HepG2 (cell line): ENCODE data around the gene DLEC1. TPM values are rescaled to one million over a fixed set of nuclear protein-coding genes. Genes with fewer than 3 reads are reported as not detected.

ENCODE experiments used
- CREBL2 ChIP-seq: sonication (generic); formaldehyde crosslinking; IDR thresholded peaks from 2 replicates; pipeline ENCODE4 v1.8.1; 2023; ENCODE audit warnings: missing genetic modification reagents, mild to moderate bottlenecking, borderline replicate concordance
- FUBP1 ChIP-seq: sonication (generic); formaldehyde crosslinking; IDR thresholded peaks from 2 replicates; pipeline ENCODE4 v1.5.1; 2020; ENCODE audit warnings: missing genetic modification reagents, mild to moderate bottlenecking, borderline replicate concordance
- HNRNPH1 ChIP-seq: fragments of 200-400 bp; formaldehyde crosslinking; optimal IDR thresholded peaks from 2 replicates; pipeline ENCODE3; 2017; ENCODE audit warnings: mild to moderate bottlenecking, low read depth, low read length
- JDP2 ChIP-seq: sonication (generic); formaldehyde crosslinking; IDR thresholded peaks from 2 replicates; pipeline ENCODE4 v1.8.1; 2022; ENCODE audit warnings: missing genetic modification reagents, borderline replicate concordance
- MIXL1 ChIP-seq: IDR thresholded peaks from 2 replicates; pipeline ENCODE4 v1.6.1; 2016
- MTA3 ChIP-seq: sonication (generic); formaldehyde crosslinking; IDR thresholded peaks from 2 replicates; pipeline ENCODE4 v1.4.0; 2020; ENCODE audit warnings: missing genetic modification reagents
- MYPOP ChIP-seq: sonication (generic); formaldehyde crosslinking; IDR thresholded peaks from 2 replicates; pipeline ENCODE4 v1.8.1; 2023; ENCODE audit warnings: mild to moderate bottlenecking, moderate library complexity, missing genetic modification reagents
- REL ChIP-seq: sonication (generic); formaldehyde crosslinking; conservative IDR thresholded peaks from 2 replicates; pipeline ENCODE4 v1.8.0; 2022; ENCODE audit warnings: mild to moderate bottlenecking, missing genetic modification reagents, moderate library complexity
- RERE ChIP-seq: IDR thresholded peaks from 2 replicates; pipeline ENCODE4 v1.6.1; 2016; ENCODE audit warnings: low read depth, missing genetic modification reagents, missing compliant biosample characterization
- RNF2 ChIP-seq: fragments of 450-650 bp; conservative IDR thresholded peaks from 2 replicates; pipeline ENCODE4 v1.6.1; 2016; ENCODE audit warnings: low read depth
- ZNF383 ChIP-seq: sonication (generic); formaldehyde crosslinking; IDR thresholded peaks from 2 replicates; pipeline ENCODE4 v1.4.0; 2020; ENCODE audit warnings: missing genetic modification reagents, mild to moderate bottlenecking, borderline replicate concordance
- ZNF569 ChIP-seq: sonication (generic); formaldehyde crosslinking; IDR thresholded peaks from 2 replicates; pipeline ENCODE4 v1.5.0; 2020; ENCODE audit warnings: mild to moderate bottlenecking, missing genetic modification reagents, moderate library complexity, borderline replicate concordance
- ZNF646 ChIP-seq: sonication (generic); formaldehyde crosslinking; IDR thresholded peaks from 2 replicates; pipeline ENCODE4 v1.9.0; 2021; ENCODE audit warnings: mild to moderate bottlenecking, missing genetic modification reagents
- ZNF768 ChIP-seq: sonication (generic); formaldehyde crosslinking; IDR thresholded peaks from 2 replicates; pipeline ENCODE4 v1.4.0; 2020; ENCODE audit warnings: missing genetic modification reagents
- polyA plus RNA-seq, 8 experiments: library from polyadenylated mRNA; depleted of rRNA in 3 of 8; stranded (reverse) in 7 of 8; unstranded in 1 of 8; fragments of >200 nt; fragmentation: Illumina TruSeq in 4 of 8; extraction: Trizol in 4 of 8; gene quantifications; 2 replicates each; pipeline versions ENCODE4 v1.2.1 to v1.2.3, GENCODE V29; 2011 to 2016; ENCODE audit warnings: low read depth in 4 of 8, missing spikeins in 1 of 8, mixed read lengths in 1 of 8; ENCODE audit not compliant: insufficient read depth in 1 of 8
- total RNA-seq, 5 experiments: library from RNA; depleted of rRNA; stranded (reverse); fragments of >200 nt; fragmentation: Illumina TruSeq; extraction: Trizol; gene quantifications; 2 replicates each; pipeline ENCODE4 v1.2.3, GENCODE V29; 2016; ENCODE audit warnings: low read depth in 1 of 5

DLEC1 gene
- total and polyA plus RNA-seq, 2 of the 13 experiments (the other 11 are each of a cell fraction or from before 2014, with no cell fraction given): 0.09 TPM; not detected in 1

GRCh38 chr3:38165722-38166387 lies 126.8 kb downstream of the DLEC1 start (continued):
- TF ChIP-seq CREBL2 (no peak; the same call in 1 of the 2 replicates), ZNF768 (peak; percentile 9; the same call in 1 of the 2 replicates), RNF2 (no peak), REL (CRISPR knock-in tag) (peak; percentile 75; the same call in 1 of the 2 replicates), RERE (CRISPR knock-in tag) (no peak), JDP2 (no peak), MTA3 (no peak), HNRNPH1 (no peak), MYPOP (CRISPR knock-in tag) (no peak), ZNF383 (no peak), ZNF646 (no peak), MIXL1 (CRISPR knock-in tag) (no peak), ZNF569 (CRISPR knock-in tag) (no peak), FUBP1 (CRISPR knock-in tag) (no peak)
